WTC11 (cell line): ENCODE data around the gene SRSF6. TPM values are rescaled to one million over a fixed set of nuclear protein-coding genes. Genes with fewer than 3 reads are reported as not detected.

Source experiments
- ATAC-seq: fragments of 200-7000 bp; cut with Tn5 transposase; 2 replicates; pipeline ENCODE4 v1.10.0; 2021; ENCODE audit warnings: mild to moderate bottlenecking, moderate library complexity
- CTCF ChIA-PET: fragments of 300-600 bp; sonication (Branson Sonifier 250); formaldehyde crosslinking; loops from one replicate; lab custom pipeline; 2021; ENCODE audit warnings: antibody characterized with exemption; lab: Charles Lee
- POLR2A ChIA-PET: fragments of 350-600 bp; sonication (Branson Sonifier 250); formaldehyde crosslinking; loops from one replicate; lab custom pipeline; 2021; ENCODE audit warnings: antibody characterized with exemption; lab: Charles Lee
- DNase-seq: peaks from one replicate; pipeline ENCODE4 v3.0.0; 2021; ENCODE audit warnings: low spot score
- H3K27ac Mint-ChIP-seq: 2 replicates; pipeline ENCODE4 v1.8.0; 2021; ENCODE audit warnings: mixed read lengths
- H3K27me3 Mint-ChIP-seq: 2 replicates; pipeline ENCODE4 v1.8.0; 2021; ENCODE audit warnings: low read depth, mild to moderate bottlenecking, moderate library complexity, mixed read lengths
- H3K36me3 Mint-ChIP-seq: 2 replicates; pipeline ENCODE4 v1.8.0; 2021; ENCODE audit warnings: mixed read lengths
- H3K4me1 Mint-ChIP-seq: 2 replicates; pipeline ENCODE4 v1.8.0; 2022; ENCODE audit warnings: mixed read lengths
- H3K4me3 Mint-ChIP-seq: 2 replicates; pipeline ENCODE4 v1.8.0; 2021; ENCODE audit warnings: mild to moderate bottlenecking, moderate library complexity, mixed read lengths
- H3K9me3 Mint-ChIP-seq: 2 replicates; pipeline ENCODE4 v1.8.0; 2021; ENCODE audit warnings: mixed read lengths
- CREB1 ChIP-seq: sonication (generic); formaldehyde crosslinking; IDR thresholded peaks from 2 replicates; pipeline ENCODE4 v1.8.0; 2023; ENCODE audit warnings: mild to moderate bottlenecking, missing genetic modification reagents
- ELF4 ChIP-seq: sonication (generic); formaldehyde crosslinking; IDR thresholded peaks from 2 replicates; pipeline ENCODE4 v1.8.1; 2022; ENCODE audit warnings: low read depth, mild to moderate bottlenecking, moderate library complexity, missing genetic modification reagents
- ETV6 ChIP-seq: sonication (generic); formaldehyde crosslinking; IDR thresholded peaks from 2 replicates; pipeline ENCODE4 v1.8.1; 2022; ENCODE audit warnings: mild to moderate bottlenecking, missing genetic modification reagents
- FOXJ3 ChIP-seq: sonication (generic); formaldehyde crosslinking; IDR thresholded peaks from 2 replicates; pipeline ENCODE4 v1.9.0; 2021; ENCODE audit warnings: missing genetic modification reagents, mild to moderate bottlenecking, borderline replicate concordance
- GABPB1 ChIP-seq: sonication (generic); formaldehyde crosslinking; IDR thresholded peaks from 2 replicates; pipeline ENCODE4 v1.8.1; 2023; ENCODE audit warnings: mild to moderate bottlenecking, missing genetic modification reagents
- JAZF1 ChIP-seq: fragments of 250-450 bp; sonication (Bioruptor Pico); IDR thresholded peaks from 2 replicates; pipeline ENCODE4 v1.9.0; 2021; ENCODE audit warnings: moderate library complexity, mild to moderate bottlenecking, inconsistent platforms
- JUN ChIP-seq: sonication (generic); formaldehyde crosslinking; IDR thresholded peaks from 2 replicates; pipeline ENCODE4 v1.8.0; 2023; ENCODE audit warnings: mild to moderate bottlenecking, missing genetic modification reagents
- KAT7 ChIP-seq: sonication (generic); formaldehyde crosslinking; IDR thresholded peaks from 2 replicates; pipeline ENCODE4 v1.8.1; 2023; ENCODE audit warnings: missing genetic modification reagents, mild to moderate bottlenecking, borderline replicate concordance
- NFE2L1 ChIP-seq: sonication (generic); formaldehyde crosslinking; IDR thresholded peaks from 2 replicates; pipeline ENCODE4 v1.8.1; 2023; ENCODE audit warnings: missing genetic modification reagents
- NR2C2 ChIP-seq: sonication (generic); formaldehyde crosslinking; IDR thresholded peaks from 2 replicates; pipeline ENCODE4 v1.8.0; 2022; ENCODE audit warnings: mild to moderate bottlenecking, missing genetic modification reagents
- NR3C1 ChIP-seq: sonication (generic); formaldehyde crosslinking; conservative IDR thresholded peaks from 2 replicates; pipeline ENCODE4 v1.8.1; 2023; ENCODE audit warnings: low read depth, mild to moderate bottlenecking, missing genetic modification reagents
- OVOL2 ChIP-seq: fragments of 250-450 bp; sonication (Bioruptor Pico); IDR thresholded peaks from 2 replicates; pipeline ENCODE4 v1.9.0; 2021; ENCODE audit warnings: mild to moderate bottlenecking, borderline replicate concordance
- PRRX2 ChIP-seq: fragments of 250-450 bp; sonication (Bioruptor Pico); IDR thresholded peaks from 2 replicates; pipeline ENCODE4 v1.8.0; 2021; ENCODE audit warnings: mild to moderate bottlenecking
- RELA ChIP-seq: sonication (generic); formaldehyde crosslinking; IDR thresholded peaks from 2 replicates; pipeline ENCODE4 v1.8.1; 2022; ENCODE audit warnings: missing genetic modification reagents, mild to moderate bottlenecking, borderline replicate concordance
- SOX15 ChIP-seq: fragments of 250-450 bp; sonication (Bioruptor Pico); IDR thresholded peaks from 2 replicates; pipeline ENCODE4 v1.9.0; 2021; ENCODE audit warnings: mild to moderate bottlenecking
- TCF7 ChIP-seq: sonication (generic); formaldehyde crosslinking; IDR thresholded peaks from 2 replicates; pipeline ENCODE4 v1.8.0; 2022; ENCODE audit warnings: mild to moderate bottlenecking, low read depth, missing genetic modification reagents, moderate library complexity
- ZNF121 ChIP-seq: sonication (generic); formaldehyde crosslinking; IDR thresholded peaks from 2 replicates; pipeline ENCODE4 v1.8.0; 2023; ENCODE audit warnings: missing genetic modification reagents
- ZNF671 ChIP-seq: fragments of 250-450 bp; sonication (Bioruptor Pico); IDR thresholded peaks from 2 replicates; pipeline ENCODE4 v1.8.0; 2021; ENCODE audit warnings: mild to moderate bottlenecking
- total RNA-seq: library from RNA; stranded (reverse); gene quantifications from 3 replicates; pipeline ENCODE4 v1.2.3, GENCODE V29; 2021
- TF ChIP-seq, protein P1 (sequence below): sonication (generic); formaldehyde crosslinking; IDR thresholded peaks from 2 replicates; pipeline ENCODE4 v1.8.1; 2023; ENCODE audit warnings: mild to moderate bottlenecking, missing genetic modification reagents, moderate library complexity
- TF ChIP-seq, protein P2 (sequence below): fragments of 250-450 bp; sonication (Bioruptor Pico); IDR thresholded peaks from 2 replicates; pipeline ENCODE4 v1.9.0; 2021; ENCODE audit warnings: mild to moderate bottlenecking
- TF ChIP-seq, protein P3 (sequence below): fragments of 250-450 bp; sonication (Bioruptor Pico); IDR thresholded peaks from 2 replicates; pipeline ENCODE4 v2.1.2; 2022; ENCODE audit warnings: mild to moderate bottlenecking, moderate library complexity
- TF ChIP-seq, protein P4 (sequence below): sonication (generic); formaldehyde crosslinking; conservative IDR thresholded peaks from 2 replicates; pipeline ENCODE4 v1.8.1; 2023; ENCODE audit warnings: mild to moderate bottlenecking, low read depth, missing genetic modification reagents, moderate library complexity
- TF ChIP-seq, protein P5 (sequence below): sonication (generic); formaldehyde crosslinking; IDR thresholded peaks from 2 replicates; pipeline ENCODE4 v1.8.0; 2022; ENCODE audit warnings: missing genetic modification reagents
- TF ChIP-seq, protein P6 (sequence below): sonication (generic); formaldehyde crosslinking; IDR thresholded peaks from 2 replicates; pipeline ENCODE4 v1.8.1; 2023; ENCODE audit warnings: mild to moderate bottlenecking, missing genetic modification reagents

The SRSF6 gene
- total RNA-seq, 1 experiment from 2014 or later, result 107 TPM

DNA sequence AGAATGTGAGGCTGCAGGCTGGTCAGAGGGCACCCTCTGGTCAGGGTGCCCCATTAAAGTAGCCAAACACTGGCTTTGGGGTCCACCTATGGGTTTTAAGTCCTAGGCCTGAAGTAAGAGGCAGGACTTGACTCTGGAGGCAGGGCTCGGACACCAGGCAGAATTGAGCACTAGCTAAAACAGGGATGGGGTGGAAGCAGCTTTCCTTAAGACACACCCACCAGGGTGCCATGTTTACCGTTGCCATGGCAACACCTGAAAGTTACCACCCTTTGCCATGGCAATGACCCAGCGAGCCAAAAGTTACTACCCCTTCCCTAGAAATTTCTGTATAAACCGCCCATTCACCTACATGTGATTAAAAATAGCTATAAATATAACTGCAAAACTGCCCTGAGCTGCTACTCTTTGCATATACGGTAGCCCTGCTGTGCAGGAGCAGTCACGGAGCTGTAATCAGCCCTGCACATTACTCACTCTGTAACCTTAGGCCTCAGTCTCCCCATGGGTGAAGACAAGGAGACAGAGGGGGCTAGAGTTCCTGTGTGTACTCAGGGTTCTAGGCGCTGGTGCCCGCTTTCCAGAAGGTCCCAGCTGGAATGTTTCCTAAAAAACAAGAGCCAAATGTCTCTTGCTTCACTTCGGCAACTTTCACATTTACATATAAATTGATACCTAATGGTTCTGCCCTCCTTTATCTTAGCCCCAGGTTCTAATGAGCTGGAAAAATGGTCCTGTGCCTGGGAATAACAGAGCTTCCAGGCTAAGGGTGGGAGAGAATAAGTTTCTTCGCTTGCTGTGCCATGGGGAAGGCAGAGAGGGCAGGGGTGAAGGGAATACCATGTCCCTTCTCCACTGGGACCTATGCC is 27.2 kb upstream of the SRSF6 start:
- peak; percentile 84 for ATAC-seq
- Mint-ChIP-seq H3K4me3 (peak overlapping the region; percentile 50), H3K4me1 (peaks cover 21% of the 10 kb centered on the region), H3K27me3 (peaks cover 6% of the 10 kb centered on the region; the same call in 1 of the 2 replicates), H3K36me3 (no peaks in the 10 kb centered on the region), H3K9me3 (peaks cover 11% of the 10 kb centered on the region; the same call in 1 of the 2 replicates), H3K27ac (no peak overlapping the region)
- ChIA-PET CTCF (interaction anchor here (0.6 to 2.2 kb wide), 7 partner anchors 11 to 108 kb away, joined by 3 to 14 read pairs (median 5); no protein-coding TSS in a partner anchor), POLR2A (interaction anchor here (0.6 to 0.9 kb wide), 2 partner anchors 18 to 197 kb away, joined by 3 to 5 read pairs; no protein-coding TSS in a partner anchor)
- peak; percentile 69 for DNase-seq
- no peak for TF ChIP-seq NR3C1 (CRISPR knock-in tag)
- no peak for TF ChIP-seq SOX15 (CRISPR knock-in tag)
- no peak for TF ChIP-seq JUN
- TF ChIP-seq, protein P1, sequence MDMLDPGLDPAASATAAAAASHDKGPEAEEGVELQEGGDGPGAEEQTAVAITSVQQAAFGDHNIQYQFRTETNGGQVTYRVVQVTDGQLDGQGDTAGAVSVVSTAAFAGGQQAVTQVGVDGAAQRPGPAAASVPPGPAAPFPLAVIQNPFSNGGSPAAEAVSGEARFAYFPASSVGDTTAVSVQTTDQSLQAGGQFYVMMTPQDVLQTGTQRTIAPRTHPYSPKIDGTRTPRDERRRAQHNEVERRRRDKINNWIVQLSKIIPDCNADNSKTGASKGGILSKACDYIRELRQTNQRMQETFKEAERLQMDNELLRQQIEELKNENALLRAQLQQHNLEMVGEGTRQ (CRISPR knock-in tag), result no peak
- TF ChIP-seq GABPB1 (CRISPR knock-in tag), result no peak
- TF ChIP-seq, protein P2, sequence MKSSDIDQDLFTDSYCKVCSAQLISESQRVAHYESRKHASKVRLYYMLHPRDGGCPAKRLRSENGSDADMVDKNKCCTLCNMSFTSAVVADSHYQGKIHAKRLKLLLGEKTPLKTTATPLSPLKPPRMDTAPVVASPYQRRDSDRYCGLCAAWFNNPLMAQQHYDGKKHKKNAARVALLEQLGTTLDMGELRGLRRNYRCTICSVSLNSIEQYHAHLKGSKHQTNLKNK (CRISPR knock-in tag), result no peak
- TF ChIP-seq TCF7, result no peak
- TF ChIP-seq, protein P3, sequence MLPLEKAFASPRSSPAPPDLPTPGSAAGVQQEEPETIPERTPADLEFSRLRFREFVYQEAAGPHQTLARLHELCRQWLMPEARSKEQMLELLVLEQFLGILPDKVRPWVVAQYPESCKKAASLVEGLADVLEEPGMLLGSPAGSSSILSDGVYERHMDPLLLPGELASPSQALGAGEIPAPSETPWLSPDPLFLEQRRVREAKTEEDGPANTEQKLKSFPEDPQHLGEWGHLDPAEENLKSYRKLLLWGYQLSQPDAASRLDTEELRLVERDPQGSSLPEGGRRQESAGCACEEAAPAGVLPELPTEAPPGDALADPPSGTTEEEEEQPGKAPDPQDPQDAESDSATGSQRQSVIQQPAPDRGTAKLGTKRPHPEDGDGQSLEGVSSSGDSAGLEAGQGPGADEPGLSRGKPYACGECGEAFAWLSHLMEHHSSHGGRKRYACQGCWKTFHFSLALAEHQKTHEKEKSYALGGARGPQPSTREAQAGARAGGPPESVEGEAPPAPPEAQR (CRISPR knock-in tag), result no peak
- TF ChIP-seq ELF4, result no peak
- TF ChIP-seq, protein P4, sequence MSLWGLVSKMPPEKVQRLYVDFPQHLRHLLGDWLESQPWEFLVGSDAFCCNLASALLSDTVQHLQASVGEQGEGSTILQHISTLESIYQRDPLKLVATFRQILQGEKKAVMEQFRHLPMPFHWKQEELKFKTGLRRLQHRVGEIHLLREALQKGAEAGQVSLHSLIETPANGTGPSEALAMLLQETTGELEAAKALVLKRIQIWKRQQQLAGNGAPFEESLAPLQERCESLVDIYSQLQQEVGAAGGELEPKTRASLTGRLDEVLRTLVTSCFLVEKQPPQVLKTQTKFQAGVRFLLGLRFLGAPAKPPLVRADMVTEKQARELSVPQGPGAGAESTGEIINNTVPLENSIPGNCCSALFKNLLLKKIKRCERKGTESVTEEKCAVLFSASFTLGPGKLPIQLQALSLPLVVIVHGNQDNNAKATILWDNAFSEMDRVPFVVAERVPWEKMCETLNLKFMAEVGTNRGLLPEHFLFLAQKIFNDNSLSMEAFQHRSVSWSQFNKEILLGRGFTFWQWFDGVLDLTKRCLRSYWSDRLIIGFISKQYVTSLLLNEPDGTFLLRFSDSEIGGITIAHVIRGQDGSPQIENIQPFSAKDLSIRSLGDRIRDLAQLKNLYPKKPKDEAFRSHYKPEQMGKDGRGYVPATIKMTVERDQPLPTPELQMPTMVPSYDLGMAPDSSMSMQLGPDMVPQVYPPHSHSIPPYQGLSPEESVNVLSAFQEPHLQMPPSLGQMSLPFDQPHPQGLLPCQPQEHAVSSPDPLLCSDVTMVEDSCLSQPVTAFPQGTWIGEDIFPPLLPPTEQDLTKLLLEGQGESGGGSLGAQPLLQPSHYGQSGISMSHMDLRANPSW (CRISPR knock-in tag), result no peak
- no peak for TF ChIP-seq OVOL2
- no peak for TF ChIP-seq NR2C2 (CRISPR knock-in tag)
- TF ChIP-seq FOXJ3 (CRISPR knock-in tag), result no peak

DNA sequence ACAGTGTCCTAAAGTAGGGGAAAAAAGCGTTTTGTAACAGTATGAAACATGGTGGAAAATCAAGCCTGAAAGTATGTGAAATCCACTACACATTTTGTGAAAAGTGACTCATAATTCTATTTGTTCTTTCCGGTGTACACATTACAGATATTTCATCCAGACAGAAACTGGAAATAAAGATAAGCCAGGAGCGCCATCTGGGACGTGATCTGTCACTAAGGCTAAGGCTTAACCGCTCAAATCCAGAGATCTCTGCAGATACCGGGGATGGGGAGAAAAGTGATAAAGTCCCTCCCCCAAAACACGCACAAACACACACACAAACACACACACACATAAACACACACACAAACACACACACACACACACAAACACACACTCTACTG is 26.6 kb upstream of the SRSF6 start:
- ChIA-PET CTCF (interaction anchor here (0.8 to 2.2 kb wide), 4 partner anchors 11 to 41 kb away, joined by 4 to 14 read pairs (median 7); no protein-coding TSS in a partner anchor), POLR2A (no interaction called here)
- Mint-ChIP-seq H3K36me3 (no peaks in the 10 kb centered on the region), H3K27me3 (peaks cover 7% of the 10 kb centered on the region; the same call in 1 of the 2 replicates), H3K9me3 (peaks cover 11% of the 10 kb centered on the region; the same call in 1 of the 2 replicates), H3K4me3 (peak overlapping the region; percentile 50; the same call in 1 of the 2 replicates), H3K4me1 (peaks cover 21% of the 10 kb centered on the region), H3K27ac (no peak overlapping the region)
- ATAC-seq (no peak), DNase-seq (no peak)
- TF ChIP-seq KAT7 (CRISPR knock-in tag), result no peak
- TF ChIP-seq CREB1 (CRISPR knock-in tag), result no peak
- no peak for TF ChIP-seq PRRX2 (CRISPR knock-in tag)
- no peak for TF ChIP-seq NFE2L1 (CRISPR knock-in tag)
- TF ChIP-seq JAZF1 (CRISPR knock-in tag), result no peak
- TF ChIP-seq, protein P5, sequence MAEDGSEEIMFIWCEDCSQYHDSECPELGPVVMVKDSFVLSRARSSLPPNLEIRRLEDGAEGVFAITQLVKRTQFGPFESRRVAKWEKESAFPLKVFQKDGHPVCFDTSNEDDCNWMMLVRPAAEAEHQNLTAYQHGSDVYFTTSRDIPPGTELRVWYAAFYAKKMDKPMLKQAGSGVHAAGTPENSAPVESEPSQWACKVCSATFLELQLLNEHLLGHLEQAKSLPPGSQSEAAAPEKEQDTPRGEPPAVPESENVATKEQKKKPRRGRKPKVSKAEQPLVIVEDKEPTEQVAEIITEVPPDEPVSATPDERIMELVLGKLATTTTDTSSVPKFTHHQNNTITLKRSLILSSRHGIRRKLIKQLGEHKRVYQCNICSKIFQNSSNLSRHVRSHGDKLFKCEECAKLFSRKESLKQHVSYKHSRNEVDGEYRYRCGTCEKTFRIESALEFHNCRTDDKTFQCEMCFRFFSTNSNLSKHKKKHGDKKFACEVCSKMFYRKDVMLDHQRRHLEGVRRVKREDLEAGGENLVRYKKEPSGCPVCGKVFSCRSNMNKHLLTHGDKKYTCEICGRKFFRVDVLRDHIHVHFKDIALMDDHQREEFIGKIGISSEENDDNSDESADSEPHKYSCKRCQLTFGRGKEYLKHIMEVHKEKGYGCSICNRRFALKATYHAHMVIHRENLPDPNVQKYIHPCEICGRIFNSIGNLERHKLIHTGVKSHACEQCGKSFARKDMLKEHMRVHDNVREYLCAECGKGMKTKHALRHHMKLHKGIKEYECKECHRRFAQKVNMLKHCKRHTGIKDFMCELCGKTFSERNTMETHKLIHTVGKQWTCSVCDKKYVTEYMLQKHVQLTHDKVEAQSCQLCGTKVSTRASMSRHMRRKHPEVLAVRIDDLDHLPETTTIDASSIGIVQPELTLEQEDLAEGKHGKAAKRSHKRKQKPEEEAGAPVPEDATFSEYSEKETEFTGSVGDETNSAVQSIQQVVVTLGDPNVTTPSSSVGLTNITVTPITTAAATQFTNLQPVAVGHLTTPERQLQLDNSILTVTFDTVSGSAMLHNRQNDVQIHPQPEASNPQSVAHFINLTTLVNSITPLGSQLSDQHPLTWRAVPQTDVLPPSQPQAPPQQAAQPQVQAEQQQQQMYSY, result no peak
- TF ChIP-seq ZNF671 (CRISPR knock-in tag), result no peak
- TF ChIP-seq ZNF121 (CRISPR knock-in tag), result no peak
- TF ChIP-seq ETV6 (CRISPR knock-in tag), result no peak
- no peak for TF ChIP-seq FOXJ3 (CRISPR knock-in tag)
- TF ChIP-seq, protein P6, sequence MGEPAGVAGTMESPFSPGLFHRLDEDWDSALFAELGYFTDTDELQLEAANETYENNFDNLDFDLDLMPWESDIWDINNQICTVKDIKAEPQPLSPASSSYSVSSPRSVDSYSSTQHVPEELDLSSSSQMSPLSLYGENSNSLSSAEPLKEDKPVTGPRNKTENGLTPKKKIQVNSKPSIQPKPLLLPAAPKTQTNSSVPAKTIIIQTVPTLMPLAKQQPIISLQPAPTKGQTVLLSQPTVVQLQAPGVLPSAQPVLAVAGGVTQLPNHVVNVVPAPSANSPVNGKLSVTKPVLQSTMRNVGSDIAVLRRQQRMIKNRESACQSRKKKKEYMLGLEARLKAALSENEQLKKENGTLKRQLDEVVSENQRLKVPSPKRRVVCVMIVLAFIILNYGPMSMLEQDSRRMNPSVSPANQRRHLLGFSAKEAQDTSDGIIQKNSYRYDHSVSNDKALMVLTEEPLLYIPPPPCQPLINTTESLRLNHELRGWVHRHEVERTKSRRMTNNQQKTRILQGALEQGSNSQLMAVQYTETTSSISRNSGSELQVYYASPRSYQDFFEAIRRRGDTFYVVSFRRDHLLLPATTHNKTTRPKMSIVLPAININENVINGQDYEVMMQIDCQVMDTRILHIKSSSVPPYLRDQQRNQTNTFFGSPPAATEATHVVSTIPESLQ, result no peak
- no peak for TF ChIP-seq RELA
